HCT116 (cell line): ENCODE measurements around the gene CRLF1. TPM values are rescaled to one million over a fixed set of nuclear protein-coding genes. Genes with fewer than 3 reads are reported as not detected.

Experiments
- ATAC-seq: fragments of 200-7000 bp; cut with Tn5 transposase; 2 replicates; pipeline ENCODE4 v1.9.1; 2020; ENCODE audit warnings: mild to moderate bottlenecking, moderate library complexity
- BruUV-seq: library from RNA; stranded (reverse); fragments of 400-500 nt; replicated peaks from 2 replicates; lab custom pipeline; 2021; lab: Mats Ljungman, UMichigan
- CTCF ChIA-PET: fragments of 300-600 bp; sonication (Branson Sonifier 250); formaldehyde crosslinking; loops from one replicate; lab custom pipeline; 2021; ENCODE audit warnings: antibody characterized with exemption; lab: Charles Lee
- POLR2A ChIA-PET: fragments of 300-600, 350-600 bp; sonication (Branson Sonifier 250); formaldehyde crosslinking; loops from one replicate; lab custom pipeline; 2021; ENCODE audit warnings: antibody characterized with exemption; lab: Charles Lee
- RAD21 ChIA-PET, 2 experiments: fragments of 300-600 bp; sonication (Branson Sonifier 250); formaldehyde crosslinking; loops; one replicate each; lab custom pipeline; 2023; ENCODE audit warnings: low total read pairs in 2 of 2; ENCODE audit not compliant: uncharacterized antibody in 2 of 2, unreplicated experiment in 2 of 2, low non-redundant PET in 1 of 2; lab: Charles Lee
- DNase-seq: peaks from one replicate; pipeline ENCODE4 v3.0.0-alpha.2; 2010; ENCODE audit warnings: low read depth, low spot score
- H2AFZ ChIP-seq: fragments of 200-600 bp; shearing (Covaris generic), sonication (generic); 2 replicates; pipeline ENCODE4 v1.6.1; 2017; ENCODE audit warnings: low read depth, mixed run types, mixed read lengths, antibody characterized with exemption, low read length; ENCODE audit not compliant: poor library complexity, severe bottlenecking
- H3K27ac ChIP-seq: 2 replicates; pipeline ENCODE4 v1.5.1; 2012; ENCODE audit warnings: low read depth, low read length
- H3K27me3 ChIP-seq: fragments of 200-600 bp; sonication (generic); 2 replicates; pipeline ENCODE4 v1.6.1; 2016; ENCODE audit warnings: mixed run types, low read length, mixed read lengths; ENCODE audit not compliant: insufficient read depth
- H3K36me3 ChIP-seq, 2 experiments: fragments of 200-500 bp in 1 of 2; fragments of 200-600 bp in 1 of 2; sonication (Bioruptor generic) in 1 of 2; sonication (generic) in 1 of 2; 2 replicates each; pipeline versions ENCODE4 v1.5.1 to v1.6.1; 2014 to 2016; ENCODE audit warnings: low read length in 2 of 2, inconsistent platforms in 1 of 2, mixed read lengths in 1 of 2, mixed run types in 1 of 2; ENCODE audit not compliant: insufficient read depth in 2 of 2, control insufficient read depth in 1 of 2
- H3K4me1 ChIP-seq, 2 experiments: fragments of 200-600 bp in 1 of 2; sonication (generic) in 1 of 2; 2 replicates each; pipeline versions ENCODE4 v1.5.1 to v1.6.1; 2012 to 2017; ENCODE audit warnings: low read length in 2 of 2, inconsistent platforms in 1 of 2, mild to moderate bottlenecking in 1 of 2, mixed read lengths in 1 of 2, mixed run types in 1 of 2, moderate library complexity in 1 of 2; ENCODE audit not compliant: insufficient read depth in 2 of 2, control insufficient read depth in 1 of 2
- H3K4me2 ChIP-seq: fragments of 200-600 bp; sonication (generic); 2 replicates; pipeline ENCODE4 v1.6.1; 2017; ENCODE audit warnings: mixed run types, low read length, mixed read lengths
- H3K4me3 ChIP-seq, 2 experiments: fragments of 200-600 bp in 1 of 2; sonication (generic) in 1 of 2; replicated peaks in 1 of 2; 2 replicates each; pipeline ENCODE4 v1.5.1; 2011 to 2016; ENCODE audit warnings: low read length in 2 of 2, control low read depth in 1 of 2, low read depth in 1 of 2, mild to moderate bottlenecking in 1 of 2, mixed read lengths in 1 of 2, mixed run types in 1 of 2
- H3K79me2 ChIP-seq: fragments of 200-600 bp; sonication (generic); 2 replicates; pipeline ENCODE4 v1.6.1; 2017; ENCODE audit warnings: mild to moderate bottlenecking, mixed run types, low read length, moderate library complexity, mixed read lengths; ENCODE audit not compliant: insufficient read depth
- H3K9ac ChIP-seq: fragments of 200-600 bp; sonication (generic); 2 replicates; pipeline ENCODE4 v1.6.1; 2016; ENCODE audit warnings: low read length, mixed read lengths
- H3K9me2 ChIP-seq: fragments of 200-600 bp; sonication (generic), shearing (Covaris generic); 2 replicates; pipeline ENCODE4 v1.6.1; 2017; ENCODE audit warnings: mixed run types, mild to moderate bottlenecking, moderate library complexity; ENCODE audit not compliant: insufficient read depth
- H3K9me3 ChIP-seq, 2 experiments: fragments of 200-500 bp in 1 of 2; fragments of 200-600 bp in 1 of 2; sonication (Bioruptor generic) in 1 of 2; sonication (generic) in 1 of 2; 2 replicates each; pipeline ENCODE4 v1.6.1; 2014 to 2017; ENCODE audit warnings: low read length in 2 of 2, mixed read lengths in 2 of 2, inconsistent platforms in 1 of 2, low read depth in 1 of 2, mild to moderate bottlenecking in 1 of 2, mixed run types in 1 of 2, moderate library complexity in 1 of 2; ENCODE audit not compliant: control insufficient read depth in 1 of 2, insufficient read depth in 1 of 2
- H4K20me1 ChIP-seq: fragments of 200-600 bp; sonication (generic), shearing (Covaris generic); 2 replicates; pipeline ENCODE4 v1.6.1; 2017; ENCODE audit warnings: mixed run types, mild to moderate bottlenecking, moderate library complexity; ENCODE audit not compliant: insufficient read depth
- EZH2 ChIP-seq: fragments of 200-600 bp; sonication (generic); IDR thresholded peaks from 2 replicates; pipeline ENCODE4 v1.6.1; 2017; ENCODE audit warnings: antibody characterized with exemption, mixed run types
- EZH2phosphoT487 ChIP-seq: fragments of 200-600 bp; IDR thresholded peaks from 2 replicates; pipeline ENCODE4 v1.6.1; 2018; ENCODE audit warnings: antibody characterized with exemption, borderline replicate concordance
- JUND ChIP-seq: IDR thresholded peaks from 2 replicates; pipeline ENCODE4 v1.6.1; 2012
- POLR2A ChIP-seq: IDR thresholded peaks from 2 replicates; pipeline ENCODE4 v1.7.0; 2011; ENCODE audit warnings: borderline replicate concordance; ENCODE audit not compliant: insufficient read depth, insufficient read length; ENCODE audit errors: extremely low read depth
- RAD21 ChIP-seq: IDR thresholded peaks from 2 replicates; pipeline ENCODE4 v1.6.1; 2012; ENCODE audit warnings: low read depth, mild to moderate bottlenecking
- SP1 ChIP-seq: IDR thresholded peaks from 2 replicates; pipeline ENCODE4 v1.6.1; 2012; ENCODE audit warnings: low read depth
- SRF ChIP-seq: IDR thresholded peaks from 2 replicates; pipeline ENCODE4 v1.6.1; 2012; ENCODE audit warnings: low read depth
- TCF7L2 ChIP-seq: IDR thresholded peaks from 2 replicates; pipeline ENCODE4 v1.7.0; 2011; ENCODE audit warnings: borderline replicate concordance, inconsistent platforms; ENCODE audit not compliant: insufficient read depth, insufficient read length; ENCODE audit errors: extremely low read depth
- YY1 ChIP-seq: IDR thresholded peaks from 2 replicates; pipeline ENCODE4 v1.6.1; 2011; ENCODE audit warnings: low read length, low read depth, moderate library complexity, mild to moderate bottlenecking; ENCODE audit not compliant: insufficient replicate concordance; ENCODE audit errors: extremely low read depth
- ZFX ChIP-seq: fragments of 450-650 bp; IDR thresholded peaks from 2 replicates; pipeline ENCODE4 v1.6.1; 2017
- ZNF274 ChIP-seq: fragments of 200-500 bp; sonication (Bioruptor generic); IDR thresholded peaks from 2 replicates; pipeline ENCODE4 v1.6.1; 2014; ENCODE audit warnings: mild to moderate bottlenecking, low read depth, low read length, inconsistent platforms
- intact Hi-C: fragments of 100-400 bp; cut with micrococcal nuclease; formaldehyde crosslinking; loops from 2 replicates; pipeline ENCODE4 v1.10.0; 2022
- total RNA-seq: library from RNA; stranded (reverse); gene quantifications from one replicate; pipeline ENCODE4 v1.2.1, GENCODE V29; 2021; ENCODE audit not compliant: unreplicated experiment
- TF ChIP-seq, protein P1 (sequence below): IDR thresholded peaks from 2 replicates; pipeline ENCODE4 v1.6.1; 2011; ENCODE audit warnings: mild to moderate bottlenecking, low read length, moderate library complexity; ENCODE audit not compliant: insufficient replicate concordance; ENCODE audit errors: extremely low read depth
- TF ChIP-seq, protein P2 (sequence below): IDR thresholded peaks from 2 replicates; pipeline ENCODE4 v1.6.1; 2012
- TF ChIP-seq, protein P3 (sequence below), 3 experiments: fragments of 200-600 bp in 1 of 3; sonication (generic) in 1 of 3; IDR thresholded peaks in 2 of 3; conservative IDR thresholded peaks in 1 of 3; 2 replicates each; pipeline ENCODE4 v1.5.1; 2012 to 2017; ENCODE audit warnings: low read depth in 2 of 3, low read length in 2 of 3, antibody characterized with exemption in 1 of 3, borderline replicate concordance in 1 of 3, control low read depth in 1 of 3, mild to moderate bottlenecking in 1 of 3, mixed read lengths in 1 of 3, mixed run types in 1 of 3, moderate library complexity in 1 of 3; ENCODE audit not compliant: insufficient read depth in 1 of 3
- TF ChIP-seq, protein P4 (sequence below): IDR thresholded peaks from 2 replicates; pipeline ENCODE4 v1.6.1; 2012

CRLF1 gene
- total RNA-seq, 1 experiment from 2014 or later: 43.0 TPM

DNA sequence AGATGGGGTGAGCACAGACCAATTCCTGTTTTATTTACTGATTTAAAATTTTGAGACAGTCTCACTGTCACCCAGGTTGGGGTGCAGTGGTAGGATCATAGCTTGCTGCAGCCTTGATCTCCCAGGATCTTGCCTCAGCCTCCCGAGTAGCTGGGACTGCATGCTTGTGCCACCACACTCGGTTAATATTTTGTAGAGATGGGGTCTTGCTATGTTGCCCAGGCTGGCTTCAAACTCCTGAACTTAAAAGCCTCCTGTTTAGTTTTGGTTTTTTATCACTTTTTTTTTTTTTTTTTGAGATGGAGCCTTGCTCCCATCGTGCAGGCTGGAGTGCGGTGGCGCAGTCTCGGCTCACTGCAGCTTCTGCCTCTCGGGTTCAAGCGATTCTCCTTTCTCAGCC lies 30.2 kb downstream of the CRLF1 start (continued):
- TF ChIP-seq SP1 (no peak), EZH2phosphoT487 (no peak), EZH2 (no peak), POLR2A (no peak), SRF (no peak), YY1 (no peak), TCF7L2 (no peak), ZNF274 (no peak), RAD21 (no peak)
- TF ChIP-seq, protein P1, sequence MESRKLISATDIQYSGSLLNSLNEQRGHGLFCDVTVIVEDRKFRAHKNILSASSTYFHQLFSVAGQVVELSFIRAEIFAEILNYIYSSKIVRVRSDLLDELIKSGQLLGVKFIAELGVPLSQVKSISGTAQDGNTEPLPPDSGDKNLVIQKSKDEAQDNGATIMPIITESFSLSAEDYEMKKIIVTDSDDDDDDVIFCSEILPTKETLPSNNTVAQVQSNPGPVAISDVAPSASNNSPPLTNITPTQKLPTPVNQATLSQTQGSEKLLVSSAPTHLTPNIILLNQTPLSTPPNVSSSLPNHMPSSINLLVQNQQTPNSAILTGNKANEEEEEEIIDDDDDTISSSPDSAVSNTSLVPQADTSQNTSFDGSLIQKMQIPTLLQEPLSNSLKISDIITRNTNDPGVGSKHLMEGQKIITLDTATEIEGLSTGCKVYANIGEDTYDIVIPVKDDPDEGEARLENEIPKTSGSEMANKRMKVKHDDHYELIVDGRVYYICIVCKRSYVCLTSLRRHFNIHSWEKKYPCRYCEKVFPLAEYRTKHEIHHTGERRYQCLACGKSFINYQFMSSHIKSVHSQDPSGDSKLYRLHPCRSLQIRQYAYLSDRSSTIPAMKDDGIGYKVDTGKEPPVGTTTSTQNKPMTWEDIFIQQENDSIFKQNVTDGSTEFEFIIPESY: no peak
- TF ChIP-seq, protein P2, sequence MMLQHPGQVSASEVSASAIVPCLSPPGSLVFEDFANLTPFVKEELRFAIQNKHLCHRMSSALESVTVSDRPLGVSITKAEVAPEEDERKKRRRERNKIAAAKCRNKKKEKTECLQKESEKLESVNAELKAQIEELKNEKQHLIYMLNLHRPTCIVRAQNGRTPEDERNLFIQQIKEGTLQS: no peak

DNA sequence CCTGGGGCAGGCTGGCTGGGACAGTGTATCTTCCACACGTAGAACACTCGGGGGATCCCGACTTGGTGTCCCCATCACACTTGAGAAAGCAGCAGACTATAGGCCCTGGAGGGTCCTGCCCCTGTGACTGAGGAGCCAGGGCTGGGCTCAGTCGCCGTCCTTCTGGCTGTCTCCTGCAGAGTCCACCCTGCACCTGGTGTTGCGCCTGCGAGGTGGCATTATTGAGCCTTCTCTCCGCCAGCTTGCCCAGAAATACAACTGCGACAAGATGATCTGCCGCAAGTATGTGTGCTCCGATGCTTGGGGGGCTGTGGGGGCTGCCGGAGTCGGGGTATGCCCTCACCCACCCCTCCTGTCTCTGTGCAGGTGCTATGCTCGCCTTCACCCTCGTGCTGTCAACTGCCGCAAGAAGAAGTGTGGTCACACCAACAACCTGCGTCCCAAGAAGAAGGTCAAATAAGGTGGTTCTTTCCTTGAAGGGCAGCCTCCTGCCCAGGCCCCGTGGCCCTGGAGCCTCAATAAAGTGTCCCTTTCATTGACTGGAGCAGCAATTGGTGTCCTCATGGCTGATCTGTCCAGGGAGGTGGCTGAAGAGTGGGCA lies 31.8 kb downstream of the CRLF1 start:
- Histone ChIP-seq H3K27ac (no peak overlapping the region), H3K4me1 (peaks cover 12 to 28% of the 10 kb centered on the region in 2 experiments), H3K27me3 (no peaks in the 10 kb centered on the region), H3K79me2 (peaks cover 39% of the 10 kb centered on the region), H3K4me3 (no peak overlapping the region), H3K36me3 (peaks cover 26 to 54% of the 10 kb centered on the region in 2 experiments), H3K4me2 (no peak overlapping the region), H2AFZ (no peak overlapping the region), H3K9ac (no peak overlapping the region), H4K20me1 (peaks cover 17% of the 10 kb centered on the region; the same call in 1 of the 2 replicates), H3K9me3 (no peaks in the 10 kb centered on the region), H3K9me2 (no peaks in the 10 kb centered on the region)
- RAD21 ChIA-PET: no interaction called here
- TF ChIP-seq SRF (no peak), POLR2A (no peak), SP1 (no peak), ZFX (no peak), EZH2phosphoT487 (no peak), YY1 (no peak), ZNF274 (no peak), JUND (no peak), RAD21 (no peak)
- TF ChIP-seq, protein P3, sequence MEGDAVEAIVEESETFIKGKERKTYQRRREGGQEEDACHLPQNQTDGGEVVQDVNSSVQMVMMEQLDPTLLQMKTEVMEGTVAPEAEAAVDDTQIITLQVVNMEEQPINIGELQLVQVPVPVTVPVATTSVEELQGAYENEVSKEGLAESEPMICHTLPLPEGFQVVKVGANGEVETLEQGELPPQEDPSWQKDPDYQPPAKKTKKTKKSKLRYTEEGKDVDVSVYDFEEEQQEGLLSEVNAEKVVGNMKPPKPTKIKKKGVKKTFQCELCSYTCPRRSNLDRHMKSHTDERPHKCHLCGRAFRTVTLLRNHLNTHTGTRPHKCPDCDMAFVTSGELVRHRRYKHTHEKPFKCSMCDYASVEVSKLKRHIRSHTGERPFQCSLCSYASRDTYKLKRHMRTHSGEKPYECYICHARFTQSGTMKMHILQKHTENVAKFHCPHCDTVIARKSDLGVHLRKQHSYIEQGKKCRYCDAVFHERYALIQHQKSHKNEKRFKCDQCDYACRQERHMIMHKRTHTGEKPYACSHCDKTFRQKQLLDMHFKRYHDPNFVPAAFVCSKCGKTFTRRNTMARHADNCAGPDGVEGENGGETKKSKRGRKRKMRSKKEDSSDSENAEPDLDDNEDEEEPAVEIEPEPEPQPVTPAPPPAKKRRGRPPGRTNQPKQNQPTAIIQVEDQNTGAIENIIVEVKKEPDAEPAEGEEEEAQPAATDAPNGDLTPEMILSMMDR (IDR thresholded peaks at IDR 0.05 in 2 of 3, conservative IDR thresholded peaks at IDR 0.05 in 1 of 3; ENCODE audit: borderline replicate concordance in 1 of 3, insufficient read depth in 1 of 3, low read depth in 2 of 3, low read length in 2 of 3): no peak
- TF ChIP-seq, protein P1: no peak
- TF ChIP-seq, protein P4, sequence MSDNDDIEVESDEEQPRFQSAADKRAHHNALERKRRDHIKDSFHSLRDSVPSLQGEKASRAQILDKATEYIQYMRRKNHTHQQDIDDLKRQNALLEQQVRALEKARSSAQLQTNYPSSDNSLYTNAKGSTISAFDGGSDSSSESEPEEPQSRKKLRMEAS: no peak
- DNase-seq: no peak
- BruUV-seq: no TSS peak
- CTCF ChIA-PET: no interaction called here
- intact Hi-C loops: loop anchor here (5.0 kb wide), 1 partner anchor 107 kb away; no protein-coding TSS in a partner anchor
- POLR2A ChIA-PET: no interaction called here
- ATAC-seq: no peak
